IPS-18c (cell line): ENCODE data around the gene AKT2.
A peak's percentile ranks its signal among the peaks of the same experiment; 100 is the strongest.
"Not testable (repeated sequence)": the region's sequence is repeated elsewhere in the genome, so short reads cannot be mapped to it uniquely, and the experiment has no call there.

Experiments
- H3K4me3 ChIP-seq: 2 replicates; pipeline ENCODE4 v1.7.0; 2013; ENCODE audit warnings: low read depth, mild to moderate bottlenecking, low read length, moderate library complexity; ENCODE audit not compliant: insufficient read depth
- H3K9me3 ChIP-seq: one replicate; pipeline ENCODE4 v1.6.1; 2013; ENCODE audit warnings: mild to moderate bottlenecking, low read length, moderate library complexity; ENCODE audit not compliant: control insufficient read depth, insufficient read depth

Gene AKT2

DNA sequence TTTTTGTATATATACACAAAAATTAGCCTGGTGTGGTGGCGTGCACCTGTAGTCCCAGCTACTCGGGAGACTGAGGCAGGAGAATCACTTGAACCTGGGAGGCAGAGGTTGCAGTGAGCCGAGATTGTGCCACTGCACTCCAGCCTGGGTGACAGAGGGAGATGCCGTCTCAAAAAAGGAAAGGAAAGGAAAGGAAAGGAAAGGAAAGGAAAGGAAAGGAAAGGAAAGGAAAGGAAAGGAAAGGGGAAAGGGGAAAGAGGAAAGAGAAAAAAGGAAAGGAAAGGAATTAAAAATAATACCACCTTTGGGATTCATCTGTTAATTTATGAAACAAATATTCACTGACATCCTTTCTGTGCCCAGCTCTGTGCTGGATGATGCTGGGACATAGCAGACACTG is 66.1 kb downstream of the AKT2 start:
- not testable (repeated sequence) for H3K4me3 ChIP-seq, H3K9me3 ChIP-seq

GRCh38 chr19:40217934-40218890 is 66.9 kb downstream of the AKT2 start, which contains the start of gene TTC9B:
Gene TTC9B, minus strand, starts transcription at chr19:40218384. Its CDS starts 3 bp downstream, at chr19:40218381.
- H3K4me3 ChIP-seq: peak within 1 kb of the TSS; percentile 34

GRCh38 chr19:40217027-40217810 is 67.9 kb downstream of the AKT2 start:
- Histone ChIP-seq H3K4me3 (peak overlapping the region; percentile 34), H3K9me3 (no peaks in the 10 kb centered on the region)

More at GRCh38 chr19:40217934-40218890, 66.9 kb downstream of the AKT2 start, which contains the start of gene TTC9B:
- no peaks in the 10 kb centered on the region for H3K9me3 ChIP-seq

GRCh38 chr19:40216777-40217026 is 68.4 kb downstream of the AKT2 start:
- peak overlapping the region; percentile 34; the same call in 1 of the 2 replicates for H3K4me3 ChIP-seq
- no peaks in the 10 kb centered on the region for H3K9me3 ChIP-seq

DNA sequence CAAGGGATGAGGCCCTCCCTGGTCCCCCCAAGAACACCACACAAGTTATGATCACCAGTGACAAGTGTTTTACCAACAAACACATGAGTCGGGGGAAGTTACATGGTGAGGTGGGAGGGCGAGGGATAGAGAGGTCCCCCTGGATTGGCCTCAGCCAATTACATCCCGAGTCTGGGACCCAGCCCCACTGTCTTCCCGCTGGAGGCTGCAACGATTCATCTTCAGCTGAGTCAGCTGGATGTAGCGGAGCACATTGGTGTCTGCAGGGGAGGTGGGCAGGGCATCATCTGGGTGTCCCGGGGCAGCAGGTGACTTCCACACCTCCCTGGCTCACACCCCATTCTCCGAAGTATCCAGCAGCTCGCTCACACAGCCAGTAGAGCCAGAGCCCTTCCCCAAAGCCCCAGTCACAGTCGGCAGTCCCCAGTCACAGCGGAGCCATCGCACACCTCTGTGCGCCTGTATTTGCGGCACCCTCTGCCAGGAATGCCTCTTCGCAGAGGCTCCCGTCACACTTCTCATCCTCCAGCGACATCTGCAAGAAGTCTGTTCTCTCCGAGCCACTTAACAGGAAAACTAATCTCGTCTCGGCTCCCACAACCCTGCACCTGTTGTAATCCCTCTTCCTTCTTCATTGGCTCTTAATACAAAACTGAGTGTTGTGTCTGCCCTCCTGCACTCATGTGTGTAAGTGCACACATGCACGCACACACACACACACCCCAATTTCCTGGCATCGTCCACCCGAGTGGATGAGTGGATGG is 69.0 kb downstream of the AKT2 start:
- Histone ChIP-seq H3K4me3 (0 out of 2 replicates have a peak overlapping the region, but pooled peaks have one; percentile 34), H3K9me3 (no peaks in the 10 kb centered on the region)

DNA sequence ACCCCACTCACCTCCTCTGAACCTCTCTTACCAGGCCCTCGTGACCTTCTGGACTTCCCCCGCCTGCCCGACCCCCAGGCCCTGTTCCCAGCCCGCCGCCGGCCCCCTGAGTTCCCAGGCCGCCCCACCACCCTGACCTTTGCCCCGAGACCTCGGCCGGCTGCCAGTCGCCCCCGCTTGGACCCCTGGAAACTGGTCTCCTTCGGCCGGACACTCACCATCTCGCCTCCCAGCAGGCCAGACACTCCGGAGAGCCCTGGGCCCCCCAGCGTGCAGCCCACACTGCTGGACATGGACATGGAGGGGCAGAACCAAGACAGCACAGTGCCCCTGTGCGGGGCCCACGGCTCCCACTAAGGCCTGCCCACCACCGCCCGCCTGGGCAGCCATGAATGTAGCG is 70.2 kb downstream of the AKT2 start:
- Histone ChIP-seq H3K4me3 (no peak overlapping the region), H3K9me3 (no peaks in the 10 kb centered on the region)

DNA sequence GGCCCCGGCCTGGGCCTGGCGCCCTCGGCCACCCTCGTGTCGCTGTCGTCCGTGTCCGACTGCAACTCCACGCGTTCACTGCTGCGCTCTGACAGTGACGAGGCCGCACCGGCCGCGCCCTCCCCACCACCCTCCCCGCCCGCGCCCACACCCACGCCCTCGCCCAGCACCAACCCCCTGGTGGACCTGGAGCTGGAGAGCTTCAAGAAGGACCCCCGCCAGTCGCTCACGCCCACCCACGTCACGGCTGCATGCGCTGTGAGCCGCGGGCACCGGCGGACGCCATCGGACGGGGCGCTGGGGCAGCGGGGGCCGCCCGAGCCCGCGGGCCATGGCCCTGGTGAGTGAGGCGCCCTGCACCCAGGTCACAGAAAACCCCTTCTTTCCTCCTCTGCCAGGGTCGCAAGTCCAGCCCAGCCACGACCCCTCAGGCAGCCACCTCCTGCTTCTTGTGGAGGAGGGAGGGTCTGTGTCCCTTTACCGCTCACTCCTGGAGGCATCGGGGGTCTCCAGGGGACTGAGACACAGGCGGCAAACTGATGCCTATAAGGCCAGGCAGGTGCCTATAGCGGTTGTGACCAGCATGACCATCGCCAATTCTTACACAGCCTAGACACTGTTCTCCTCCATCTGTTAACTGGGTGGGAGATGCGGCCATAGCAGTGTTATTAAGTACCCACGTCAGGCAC is 71.1 kb downstream of the AKT2 start:
- Histone ChIP-seq H3K4me3 (no peak overlapping the region), H3K9me3 (no peaks in the 10 kb centered on the region)

GRCh38 chr19:40213251-40213829 is 71.8 kb downstream of the AKT2 start:
- no peak overlapping the region for H3K4me3 ChIP-seq
- no peaks in the 10 kb centered on the region for H3K9me3 ChIP-seq

- no peak overlapping the region for H3K4me3 ChIP-seq
- no peaks in the 10 kb centered on the region for H3K9me3 ChIP-seq
These were observed 74.3 kb downstream of the AKT2 start for GRCh38 chr19:40210889-40211288.

DNA sequence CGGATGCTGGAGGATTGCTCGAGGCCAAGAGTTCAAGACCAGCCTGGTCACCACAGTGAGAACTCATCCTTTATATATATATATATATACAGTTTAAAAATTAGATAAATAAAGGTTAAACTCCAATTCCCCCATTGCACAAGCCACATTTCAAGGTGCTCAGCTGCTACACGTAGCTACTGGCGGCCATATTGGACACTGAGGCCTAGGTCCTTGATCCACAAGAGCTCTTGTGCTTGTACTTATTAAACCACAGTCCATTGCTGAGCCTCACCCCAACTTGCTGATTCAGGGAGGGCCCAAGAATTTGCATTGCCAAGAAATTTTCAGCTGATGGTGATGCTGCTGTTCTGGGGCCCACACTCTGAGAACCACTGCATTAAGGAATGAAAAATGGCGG is 76.5 kb downstream of the AKT2 start:
- no peak overlapping the region for H3K4me3 ChIP-seq
- H3K9me3 ChIP-seq: no peaks in the 10 kb centered on the region

- Histone ChIP-seq H3K4me3 (no peak overlapping the region), H3K9me3 (no peaks in the 10 kb centered on the region)
These were observed 79.4 kb downstream of the AKT2 start for GRCh38 chr19:40205760-40206159.

DNA sequence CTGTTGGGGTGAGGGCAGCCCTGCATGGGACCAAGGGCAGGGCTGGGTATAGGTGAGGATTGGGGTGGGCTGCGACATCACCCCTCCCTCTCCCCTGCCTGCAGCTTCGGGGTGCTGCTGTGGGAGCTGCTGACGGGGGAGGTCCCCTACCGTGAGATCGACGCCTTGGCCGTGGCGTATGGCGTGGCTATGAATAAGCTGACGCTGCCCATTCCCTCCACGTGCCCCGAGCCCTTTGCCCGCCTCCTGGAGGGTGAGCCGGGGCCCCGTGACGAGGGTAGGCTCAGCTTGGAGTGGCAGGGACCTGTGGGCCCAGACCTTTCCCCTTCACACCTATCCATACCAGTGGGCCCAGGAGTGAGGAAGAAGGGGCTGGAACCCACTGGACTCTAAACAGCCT is 80.8 kb downstream of the AKT2 start:
- H3K4me3 ChIP-seq: no peak overlapping the region
- H3K9me3 ChIP-seq: no peaks in the 10 kb centered on the region

- no peak overlapping the region for H3K4me3 ChIP-seq
- no peaks in the 10 kb centered on the region for H3K9me3 ChIP-seq
These were observed 84.6 kb downstream of the AKT2 start for GRCh38 chr19:40200341-40201099.

DNA sequence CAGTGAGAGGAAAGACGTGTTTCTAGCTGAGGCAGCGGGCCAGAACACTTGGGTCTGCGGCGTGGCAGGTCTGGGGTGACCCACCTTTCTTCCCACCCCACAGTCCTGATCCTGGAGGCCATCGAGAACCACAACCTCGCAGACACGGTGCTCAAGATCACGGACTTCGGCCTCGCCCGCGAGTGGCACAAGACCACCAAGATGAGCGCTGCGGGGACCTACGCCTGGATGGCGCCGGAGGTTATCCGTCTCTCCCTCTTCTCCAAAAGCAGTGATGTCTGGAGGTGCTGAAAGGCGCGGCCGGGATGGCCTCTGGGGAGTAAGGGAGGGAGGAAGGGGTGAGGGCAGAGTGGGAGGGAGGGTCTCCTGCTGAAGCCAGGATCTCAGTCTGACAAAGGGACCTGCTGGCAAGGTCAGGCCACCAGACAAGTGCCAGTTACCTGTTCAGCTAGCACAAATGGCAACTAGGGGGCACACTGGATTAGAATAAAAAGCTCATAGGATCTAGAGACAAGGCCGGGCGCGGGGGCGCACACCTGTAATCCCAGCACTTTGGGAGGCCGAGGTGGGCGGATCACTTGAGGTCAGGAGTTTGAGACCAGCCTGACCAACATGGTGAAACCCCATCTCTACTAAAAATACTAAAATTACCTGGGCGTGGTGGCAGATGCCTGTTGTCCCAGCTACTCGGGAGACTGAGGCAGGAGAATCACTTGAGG is 86.7 kb downstream of the AKT2 start:
- no peak overlapping the region for H3K4me3 ChIP-seq

GRCh38 chr19:40193587-40193849 is 91.6 kb downstream of the AKT2 start:
- no peak overlapping the region for H3K4me3 ChIP-seq
- no peaks in the 10 kb centered on the region for H3K9me3 ChIP-seq

More for the DNA sequence above, 86.7 kb downstream of the AKT2 start:
- no peaks in the 10 kb centered on the region for H3K9me3 ChIP-seq
